ENCODE data around the gene PTER. TPM values are rescaled to one million over a fixed set of nuclear protein-coding genes. Genes with fewer than 3 reads are reported as not detected.

PTER gene
- polyA plus RNA-seq, 2 donors, result 1.8 to 4.0 TPM

GRCh38 chr10:16559236-16559773, 122.5 kb downstream of the PTER start:
- H3K36me3 ChIP-seq (ENCODE audit: control insufficient read depth in 2 of 2, insufficient read depth in 2 of 2, low read length in 1 of 2), result no peaks in the 10 kb centered on the region
- H3K9me3 ChIP-seq (ENCODE audit: control insufficient read depth in 2 of 2, insufficient read depth in 1 of 2, low read depth in 1 of 2, low read length in 1 of 2), result peaks cover 0 to 9% of the 10 kb centered on the region in 2 donors
- no peak overlapping the region for H3K4me3 ChIP-seq (ENCODE audit: low read depth in 1 of 2, low read length in 2 of 2)
- H3K4me1 ChIP-seq (ENCODE audit: control insufficient read depth in 2 of 2, insufficient read depth in 2 of 2, low read length in 1 of 2), result no peaks in the 10 kb centered on the region
- WGBS, 2 donors, result 65 to 72% methylated on average over 5 of the region's 5 CpGs
- no peaks in the 10 kb centered on the region for H3K27me3 ChIP-seq (ENCODE audit: control insufficient read depth in 1 of 2, insufficient read depth in 2 of 2, low read length in 2 of 2)
- H3K27ac ChIP-seq (ENCODE audit: low read depth in 2 of 2, low read length in 1 of 2), result no peak overlapping the region

- Histone ChIP-seq H3K4me3 (ENCODE audit: low read depth in 1 of 2, low read length in 2 of 2) (no peak overlapping the region), H3K9me3 (ENCODE audit: control insufficient read depth in 2 of 2, insufficient read depth in 1 of 2, low read depth in 1 of 2, low read length in 1 of 2) (peaks cover 0 to 9% of the 10 kb centered on the region in 2 donors), H3K4me1 (ENCODE audit: control insufficient read depth in 2 of 2, insufficient read depth in 2 of 2, low read length in 1 of 2) (no peaks in the 10 kb centered on the region), H3K36me3 (ENCODE audit: control insufficient read depth in 2 of 2, insufficient read depth in 2 of 2, low read length in 1 of 2) (no peaks in the 10 kb centered on the region), H3K27ac (ENCODE audit: low read depth in 2 of 2, low read length in 1 of 2) (no peak overlapping the region), H3K27me3 (ENCODE audit: control insufficient read depth in 1 of 2, insufficient read depth in 2 of 2, low read length in 2 of 2) (no peaks in the 10 kb centered on the region)
- WGBS, 2 donors, result 90 to 92% methylated on average over 6 of the region's 6 CpGs
Observed at GRCh38 chr10:16562891-16563290, 126.1 kb downstream of the PTER start.

Other genes starting within 250 kb of the PTER start
- not detected for gene C1QL3, start 84.9 kb downstream of the PTER start, polyA plus RNA-seq

All from esophagus (tissue), 2 donors.